Panc1 (cell line): ENCODE data around the gene SLC25A34.

Experiments used
- POLR2AphosphoS5 ChIP-seq: IDR thresholded peaks from 2 replicates; pipeline ENCODE4 v1.6.1; 2012; ENCODE audit warnings: mild to moderate bottlenecking, low read depth, low read length, moderate library complexity
- SIN3A ChIP-seq: IDR thresholded peaks from 2 replicates; pipeline ENCODE4 v1.6.1; 2012; ENCODE audit warnings: low read depth, mild to moderate bottlenecking, low read length, moderate library complexity, borderline replicate concordance; ENCODE audit not compliant: insufficient read depth
- TF ChIP-seq, protein P1 (sequence below): fragments of 450-650 bp; IDR thresholded peaks from 2 replicates; pipeline ENCODE4 v1.5.1; 2017; ENCODE audit warnings: mild to moderate bottlenecking
- TF ChIP-seq, protein P2 (sequence below), 2 experiments: IDR thresholded peaks; 2 replicates each; pipeline ENCODE4 v1.6.1; 2011 to 2012; ENCODE audit warnings: low read depth in 2 of 2, control low read depth in 1 of 2, low read length in 1 of 2, mild to moderate bottlenecking in 1 of 2, moderate library complexity in 1 of 2; ENCODE audit not compliant: insufficient read depth in 1 of 2

GRCh38 chr1:15757016-15757543 is 21.0 kb downstream of the SLC25A34 start:
- TF ChIP-seq, protein P1, sequence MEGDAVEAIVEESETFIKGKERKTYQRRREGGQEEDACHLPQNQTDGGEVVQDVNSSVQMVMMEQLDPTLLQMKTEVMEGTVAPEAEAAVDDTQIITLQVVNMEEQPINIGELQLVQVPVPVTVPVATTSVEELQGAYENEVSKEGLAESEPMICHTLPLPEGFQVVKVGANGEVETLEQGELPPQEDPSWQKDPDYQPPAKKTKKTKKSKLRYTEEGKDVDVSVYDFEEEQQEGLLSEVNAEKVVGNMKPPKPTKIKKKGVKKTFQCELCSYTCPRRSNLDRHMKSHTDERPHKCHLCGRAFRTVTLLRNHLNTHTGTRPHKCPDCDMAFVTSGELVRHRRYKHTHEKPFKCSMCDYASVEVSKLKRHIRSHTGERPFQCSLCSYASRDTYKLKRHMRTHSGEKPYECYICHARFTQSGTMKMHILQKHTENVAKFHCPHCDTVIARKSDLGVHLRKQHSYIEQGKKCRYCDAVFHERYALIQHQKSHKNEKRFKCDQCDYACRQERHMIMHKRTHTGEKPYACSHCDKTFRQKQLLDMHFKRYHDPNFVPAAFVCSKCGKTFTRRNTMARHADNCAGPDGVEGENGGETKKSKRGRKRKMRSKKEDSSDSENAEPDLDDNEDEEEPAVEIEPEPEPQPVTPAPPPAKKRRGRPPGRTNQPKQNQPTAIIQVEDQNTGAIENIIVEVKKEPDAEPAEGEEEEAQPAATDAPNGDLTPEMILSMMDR = no peak
- TF ChIP-seq POLR2AphosphoS5 (no peak), SIN3A (no peak)
- TF ChIP-seq, protein P2, sequence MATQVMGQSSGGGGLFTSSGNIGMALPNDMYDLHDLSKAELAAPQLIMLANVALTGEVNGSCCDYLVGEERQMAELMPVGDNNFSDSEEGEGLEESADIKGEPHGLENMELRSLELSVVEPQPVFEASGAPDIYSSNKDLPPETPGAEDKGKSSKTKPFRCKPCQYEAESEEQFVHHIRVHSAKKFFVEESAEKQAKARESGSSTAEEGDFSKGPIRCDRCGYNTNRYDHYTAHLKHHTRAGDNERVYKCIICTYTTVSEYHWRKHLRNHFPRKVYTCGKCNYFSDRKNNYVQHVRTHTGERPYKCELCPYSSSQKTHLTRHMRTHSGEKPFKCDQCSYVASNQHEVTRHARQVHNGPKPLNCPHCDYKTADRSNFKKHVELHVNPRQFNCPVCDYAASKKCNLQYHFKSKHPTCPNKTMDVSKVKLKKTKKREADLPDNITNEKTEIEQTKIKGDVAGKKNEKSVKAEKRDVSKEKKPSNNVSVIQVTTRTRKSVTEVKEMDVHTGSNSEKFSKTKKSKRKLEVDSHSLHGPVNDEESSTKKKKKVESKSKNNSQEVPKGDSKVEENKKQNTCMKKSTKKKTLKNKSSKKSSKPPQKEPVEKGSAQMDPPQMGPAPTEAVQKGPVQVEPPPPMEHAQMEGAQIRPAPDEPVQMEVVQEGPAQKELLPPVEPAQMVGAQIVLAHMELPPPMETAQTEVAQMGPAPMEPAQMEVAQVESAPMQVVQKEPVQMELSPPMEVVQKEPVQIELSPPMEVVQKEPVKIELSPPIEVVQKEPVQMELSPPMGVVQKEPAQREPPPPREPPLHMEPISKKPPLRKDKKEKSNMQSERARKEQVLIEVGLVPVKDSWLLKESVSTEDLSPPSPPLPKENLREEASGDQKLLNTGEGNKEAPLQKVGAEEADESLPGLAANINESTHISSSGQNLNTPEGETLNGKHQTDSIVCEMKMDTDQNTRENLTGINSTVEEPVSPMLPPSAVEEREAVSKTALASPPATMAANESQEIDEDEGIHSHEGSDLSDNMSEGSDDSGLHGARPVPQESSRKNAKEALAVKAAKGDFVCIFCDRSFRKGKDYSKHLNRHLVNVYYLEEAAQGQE (IDR thresholded peaks at IDR 0.05; ENCODE audit: insufficient read depth in 1 of 2, low read depth in 2 of 2, low read length in 1 of 2) = no peak
